Prostate gland (tissue), 2 donors: ENCODE results near the gene DENND1B.

Experiments used
- POLR2A ChIP-seq: fragments of 450-650 bp; IDR thresholded peaks from one replicate; pipeline ENCODE4 v1.6.1; 2016; ENCODE audit warnings: antibody characterized with exemption, mild to moderate bottlenecking
- TF ChIP-seq, protein P1 (sequence below), 4 experiments: fragments of 200-600 bp in 2 of 4; fragments of 450-650 bp in 2 of 4; sonication (generic) in 2 of 4; IDR thresholded peaks; 1 replicate in 3 of 4; 2 replicates in 1 of 4; pipeline ENCODE4 v1.5.1; 2016 to 2019; ENCODE audit warnings: antibody characterized with exemption in 4 of 4, mild to moderate bottlenecking in 2 of 4, moderate library complexity in 2 of 4

DNA sequence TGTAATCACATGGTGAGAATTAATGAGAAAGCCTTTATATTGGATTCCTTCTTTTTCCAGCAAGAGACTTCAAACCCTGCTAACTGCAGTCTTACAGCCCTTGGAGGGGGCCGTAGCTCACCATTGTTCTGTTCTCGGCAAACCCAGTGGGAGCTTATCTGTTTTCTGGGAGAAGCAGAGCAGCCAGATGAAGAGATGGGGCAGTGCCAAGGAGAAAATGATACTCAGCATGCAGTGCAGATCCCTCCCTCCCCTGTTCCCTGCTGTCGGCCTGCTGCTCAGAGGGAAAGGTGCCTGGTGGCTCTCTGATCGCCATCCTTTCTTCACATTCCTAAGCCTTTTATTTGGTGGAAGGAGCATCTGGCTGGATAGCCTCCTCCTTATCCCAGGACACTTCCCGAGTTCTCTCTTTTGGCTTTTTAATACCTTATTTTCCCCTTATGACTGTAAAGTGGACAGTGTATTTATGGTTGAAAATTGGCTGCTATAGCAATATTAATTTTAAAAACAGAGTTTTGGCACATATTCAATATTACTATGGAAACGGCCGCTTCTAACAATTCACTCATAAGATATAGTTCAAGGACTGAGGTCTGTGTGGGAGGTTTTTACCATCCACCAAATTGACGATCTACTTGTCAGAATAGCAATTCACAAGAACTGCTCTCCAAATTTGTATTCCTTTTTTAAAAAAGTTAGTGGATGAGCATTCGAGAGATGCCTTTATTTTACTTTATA is 303.9 kb downstream of the DENND1B start:
- TF ChIP-seq, protein P1, sequence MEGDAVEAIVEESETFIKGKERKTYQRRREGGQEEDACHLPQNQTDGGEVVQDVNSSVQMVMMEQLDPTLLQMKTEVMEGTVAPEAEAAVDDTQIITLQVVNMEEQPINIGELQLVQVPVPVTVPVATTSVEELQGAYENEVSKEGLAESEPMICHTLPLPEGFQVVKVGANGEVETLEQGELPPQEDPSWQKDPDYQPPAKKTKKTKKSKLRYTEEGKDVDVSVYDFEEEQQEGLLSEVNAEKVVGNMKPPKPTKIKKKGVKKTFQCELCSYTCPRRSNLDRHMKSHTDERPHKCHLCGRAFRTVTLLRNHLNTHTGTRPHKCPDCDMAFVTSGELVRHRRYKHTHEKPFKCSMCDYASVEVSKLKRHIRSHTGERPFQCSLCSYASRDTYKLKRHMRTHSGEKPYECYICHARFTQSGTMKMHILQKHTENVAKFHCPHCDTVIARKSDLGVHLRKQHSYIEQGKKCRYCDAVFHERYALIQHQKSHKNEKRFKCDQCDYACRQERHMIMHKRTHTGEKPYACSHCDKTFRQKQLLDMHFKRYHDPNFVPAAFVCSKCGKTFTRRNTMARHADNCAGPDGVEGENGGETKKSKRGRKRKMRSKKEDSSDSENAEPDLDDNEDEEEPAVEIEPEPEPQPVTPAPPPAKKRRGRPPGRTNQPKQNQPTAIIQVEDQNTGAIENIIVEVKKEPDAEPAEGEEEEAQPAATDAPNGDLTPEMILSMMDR (IDR thresholded peaks at IDR 0.05): no peak
- no peak for TF ChIP-seq POLR2A
